HepG2 (cell line): Measurements from ENCODE around the gene OR2A2. TPM values are rescaled to one million over a fixed set of nuclear protein-coding genes. Genes with fewer than 3 reads are reported as not detected.

ENCODE experiments used
- ATAC-seq: fragments of 200-7000 bp; cut with Tn5 transposase; 3 replicates; pipeline ENCODE4 v1.9.1; 2020; ENCODE audit warnings: mild to moderate bottlenecking, moderate library complexity
- BruUV-seq: library from RNA; stranded (reverse); fragments of 400-500 nt; replicated peaks from 2 replicates; lab custom pipeline; 2021; lab: Mats Ljungman, UMichigan
- CTCF ChIA-PET: fragments of 300-600 bp; formaldehyde crosslinking; extraction: SDS; loops from one replicate; lab custom pipeline; 2021; ENCODE audit warnings: low total read pairs, inconsistent platforms, low intra/inter-chr PET ratio; lab: Yijun Ruan, JAX
- POLR2A ChIA-PET: fragments of 350-600 bp; sonication (Branson Sonifier 250); formaldehyde crosslinking; loops from one replicate; lab custom pipeline; 2020; ENCODE audit warnings: antibody characterized with exemption, inconsistent platforms; lab: Yijun Ruan, JAX
- DNase-seq: peaks from one replicate; pipeline ENCODE4 v3.0.0-alpha.2; 2015; ENCODE audit warnings: low spot score
- FAIRE-seq: peaks from 3 replicates; lab custom pipeline; 2011; peaks lifted over from hg19 to GRCh38; lab: Jason Lieb, UNC
- H2AFZ ChIP-seq: one replicate; pipeline ENCODE4 v1.6.1; 2011; ENCODE audit warnings: low read length, inconsistent platforms
- H3K27ac ChIP-seq: fragments of 300-600 bp; 3 replicates; pipeline ENCODE4 v1.8.0; 2011; ENCODE audit warnings: mixed run types, mild to moderate bottlenecking, mixed read lengths, low read length, inconsistent platforms; ENCODE audit not compliant: insufficient read depth; ENCODE audit errors: extremely low read length
- H3K27me3 ChIP-seq, 2 experiments: fragments of 200-600 bp in 1 of 2; 2 replicates in 1 of 2; 3 replicates in 1 of 2; pipeline versions ENCODE4 v1.6.0 to v1.8.0; 2011; ENCODE audit warnings: low read length in 2 of 2, mild to moderate bottlenecking in 2 of 2, moderate library complexity in 2 of 2, inconsistent platforms in 1 of 2; ENCODE audit not compliant: insufficient read depth in 2 of 2, control insufficient read depth in 1 of 2
- H3K36me3 ChIP-seq, 2 experiments: fragments of 200-600 bp in 1 of 2; replicated peaks in 1 of 2; 2 replicates in 1 of 2; 3 replicates in 1 of 2; pipeline versions ENCODE4 v1.5.1 to v1.8.0; 2011; ENCODE audit warnings: low read length in 2 of 2, inconsistent platforms in 1 of 2; ENCODE audit not compliant: insufficient read depth in 2 of 2, control insufficient read depth in 1 of 2
- H3K4me1 ChIP-seq: 2 replicates; pipeline ENCODE4 v1.5.1; 2012; ENCODE audit warnings: low read length, inconsistent platforms; ENCODE audit not compliant: insufficient read depth
- H3K4me2 ChIP-seq: 2 replicates; pipeline ENCODE4 v1.6.0; 2011; ENCODE audit warnings: low read depth, low read length, inconsistent platforms
- H3K4me3 ChIP-seq, 3 experiments: fragments of 200-600 bp in 1 of 3; sonication (generic), shearing (Covaris generic) in 1 of 3; replicated peaks in 1 of 3; 2 replicates each; pipeline ENCODE4 v1.5.1; 2011 to 2016; ENCODE audit warnings: low read length in 3 of 3, inconsistent platforms in 2 of 3, low read depth in 2 of 3, mild to moderate bottlenecking in 2 of 3, control low read depth in 1 of 3, mixed read lengths in 1 of 3; ENCODE audit not compliant: insufficient read depth in 1 of 3
- H3K79me2 ChIP-seq: one replicate; pipeline ENCODE4 v1.6.1; 2011; ENCODE audit warnings: low read length, inconsistent platforms; ENCODE audit not compliant: insufficient read depth
- H3K9ac ChIP-seq: 2 replicates; pipeline ENCODE4 v1.6.0; 2011; ENCODE audit warnings: mild to moderate bottlenecking, low read depth, low read length, inconsistent platforms; ENCODE audit not compliant: insufficient read depth
- H3K9me3 ChIP-seq: 2 replicates; pipeline ENCODE4 v1.5.1; 2012; ENCODE audit warnings: mild to moderate bottlenecking, low read length
- H4K20me1 ChIP-seq: 2 replicates; pipeline ENCODE4 v1.6.0; 2011; ENCODE audit warnings: inconsistent platforms, mild to moderate bottlenecking, low read length, moderate library complexity; ENCODE audit not compliant: insufficient read depth
- ARNT2 ChIP-seq: sonication (generic); formaldehyde crosslinking; IDR thresholded peaks from 2 replicates; pipeline ENCODE4 v1.8.0; 2022; ENCODE audit warnings: mild to moderate bottlenecking, low read depth, missing genetic modification reagents, moderate library complexity
- IKZF4 ChIP-seq: sonication (generic); formaldehyde crosslinking; IDR thresholded peaks from 2 replicates; pipeline ENCODE4 v1.5.1; 2020; ENCODE audit warnings: borderline replicate concordance, mild to moderate bottlenecking, low read depth, missing genetic modification reagents; ENCODE audit errors: not compliant biosample characterization
- JUN ChIP-seq: sonication (generic); formaldehyde crosslinking; IDR thresholded peaks from 2 replicates; pipeline ENCODE4 v1.4.0; 2020; ENCODE audit warnings: mild to moderate bottlenecking, missing genetic modification reagents
- MTA3 ChIP-seq: sonication (generic); formaldehyde crosslinking; IDR thresholded peaks from 2 replicates; pipeline ENCODE4 v1.4.0; 2020; ENCODE audit warnings: missing genetic modification reagents
- TBP ChIP-seq: sonication (generic); formaldehyde crosslinking; IDR thresholded peaks from 2 replicates; pipeline ENCODE4 v1.5.0; 2020; ENCODE audit warnings: missing genetic modification reagents
- WIZ ChIP-seq: sonication (generic); formaldehyde crosslinking; IDR thresholded peaks from 2 replicates; pipeline ENCODE4 v1.5.1; 2020; ENCODE audit warnings: mild to moderate bottlenecking, missing genetic modification reagents
- ZC3H13 ChIP-seq: sonication (generic); formaldehyde crosslinking; IDR thresholded peaks from 2 replicates; pipeline ENCODE4 v1.8.1; 2023; ENCODE audit warnings: mild to moderate bottlenecking, missing genetic modification reagents, moderate library complexity
- ZNF781 ChIP-seq: sonication (generic); formaldehyde crosslinking; IDR thresholded peaks from 2 replicates; pipeline ENCODE4 v1.5.1; 2020; ENCODE audit warnings: borderline replicate concordance, mild to moderate bottlenecking, missing genetic modification reagents; ENCODE audit errors: not compliant biosample characterization
- ZSCAN21 ChIP-seq: sonication (generic); formaldehyde crosslinking; IDR thresholded peaks from 2 replicates; pipeline ENCODE4 v1.8.0; 2022; ENCODE audit warnings: mild to moderate bottlenecking, missing genetic modification reagents, moderate library complexity, borderline replicate concordance
- WGBS: methylation state at CpG from one replicate; pipeline ENCODE4 v1.1.6; 2017; ENCODE audit warnings: low lambda C conversion rate; 5-methylcytosine and 5-hydroxymethylcytosine counted together
- in situ Hi-C: cut with HindIII; loops from 2 replicates; pipeline ENCODE4 v1.10.0; 2017; ENCODE audit warnings: low pct_unique_long_range_greater_than_20kb; ENCODE audit not compliant: extremely low pct_ligation_motif_present
- intact Hi-C: fragments of 100-400 bp; cut with micrococcal nuclease; formaldehyde crosslinking; loops from one replicate; pipeline ENCODE4 v1.10.0; 2022; ENCODE audit not compliant: unreplicated experiment
- polyA plus RNA-seq, 8 experiments: library from polyadenylated mRNA; depleted of rRNA in 3 of 8; stranded (reverse) in 7 of 8; unstranded in 1 of 8; fragments of >200 nt; fragmentation: Illumina TruSeq in 4 of 8; extraction: Trizol in 4 of 8; gene quantifications; 2 replicates each; pipeline versions ENCODE4 v1.2.1 to v1.2.3, GENCODE V29; 2011 to 2016; ENCODE audit warnings: low read depth in 4 of 8, missing spikeins in 1 of 8, mixed read lengths in 1 of 8; ENCODE audit not compliant: insufficient read depth in 1 of 8
- total RNA-seq, 5 experiments: library from RNA; depleted of rRNA; stranded (reverse); fragments of >200 nt; fragmentation: Illumina TruSeq; extraction: Trizol; gene quantifications; 2 replicates each; pipeline ENCODE4 v1.2.3, GENCODE V29; 2016; ENCODE audit warnings: low read depth in 1 of 5
- TF ChIP-seq, protein P1 (sequence below): sonication (generic); formaldehyde crosslinking; IDR thresholded peaks from 2 replicates; pipeline ENCODE4 v1.4.0; 2020; ENCODE audit warnings: mild to moderate bottlenecking, missing genetic modification reagents

The OR2A2 gene
- total and polyA plus RNA-seq, 2 of the 13 experiments (the other 11 are each of a cell fraction or from before 2014, with no cell fraction given): not detected

DNA sequence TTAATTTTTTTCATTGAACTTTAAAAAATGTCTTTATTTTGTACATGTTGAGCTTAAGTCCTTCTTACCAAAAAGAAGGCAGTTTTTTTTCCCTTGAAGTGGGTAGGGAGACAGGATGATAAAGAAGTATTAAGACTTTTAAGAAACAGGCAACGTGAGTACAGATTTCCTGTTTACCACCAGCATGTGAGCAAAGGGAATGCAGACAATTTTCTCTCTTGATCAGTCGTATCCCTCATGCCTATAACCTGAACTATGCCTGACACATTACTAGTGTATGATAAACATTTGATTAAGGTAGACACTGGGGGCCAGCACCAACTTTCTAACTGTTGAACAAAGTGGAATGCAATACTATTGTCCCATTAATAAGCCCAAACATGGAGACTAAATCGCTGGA lies 8.8 kb upstream of the OR2A2 start:
- Histone ChIP-seq H3K36me3 (no peaks in the 10 kb centered on the region), H3K9me3 (no peaks in the 10 kb centered on the region), H3K4me2 (no peak overlapping the region), H3K4me1 (no peaks in the 10 kb centered on the region), H3K4me3 (no peak overlapping the region), H3K9ac (no peak overlapping the region), H4K20me1 (no peaks in the 10 kb centered on the region), H3K27me3 (no peaks in the 10 kb centered on the region), H3K27ac (no peak overlapping the region), H2AFZ (no peak overlapping the region), H3K79me2 (no peaks in the 10 kb centered on the region)
- WGBS: 0% methylated on average over 3 of the region's 3 CpGs
- intact Hi-C loops (no loop called here), in situ Hi-C loops (no loop called here)
- TF ChIP-seq ZSCAN21 (CRISPR knock-in tag) (no peak), ARNT2 (CRISPR knock-in tag) (no peak), TBP (CRISPR knock-in tag) (no peak)
- ATAC-seq: no peak
- POLR2A ChIA-PET: no interaction called here
- no peak for FAIRE-seq
- BruUV-seq: no TSS peak
- CTCF ChIA-PET: no interaction called here
- no peak for DNase-seq

DNA sequence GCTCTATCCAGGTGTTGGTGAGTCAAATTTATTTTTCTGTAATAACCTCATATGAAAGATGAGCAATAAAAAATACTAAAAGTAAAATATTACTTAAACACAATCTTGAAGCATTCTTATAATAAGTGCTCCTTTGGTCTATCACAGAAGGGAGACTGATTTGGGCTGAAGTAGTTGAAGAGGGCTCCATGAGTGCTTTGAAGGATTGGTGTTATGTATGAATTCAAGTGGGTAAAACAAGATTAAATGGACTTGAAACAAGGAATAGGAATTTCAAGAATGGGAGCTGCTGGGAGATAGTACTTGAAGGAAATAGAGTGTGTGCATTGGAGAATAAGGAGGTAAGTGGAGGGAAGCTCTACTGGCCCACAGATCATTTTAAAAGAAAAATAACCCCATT lies 7.3 kb upstream of the OR2A2 start:
- Histone ChIP-seq H3K79me2 (no peaks in the 10 kb centered on the region), H3K4me2 (no peak overlapping the region), H3K4me3 (no peak overlapping the region), H3K27me3 (no peaks in the 10 kb centered on the region), H3K9ac (no peak overlapping the region), H4K20me1 (no peaks in the 10 kb centered on the region), H3K36me3 (no peaks in the 10 kb centered on the region), H3K27ac (no peak overlapping the region), H3K4me1 (no peaks in the 10 kb centered on the region), H2AFZ (no peak overlapping the region), H3K9me3 (no peaks in the 10 kb centered on the region)
- intact Hi-C loops (no loop called here), in situ Hi-C loops (no loop called here)
- ATAC-seq: no peak
- CTCF ChIA-PET: no interaction called here
- FAIRE-seq: no peak
- TF ChIP-seq MTA3 (CRISPR knock-in tag): no peak
- TF ChIP-seq JUN (CRISPR knock-in tag): no peak
- no peak for TF ChIP-seq ZC3H13
- no peak for TF ChIP-seq ZNF781 (CRISPR knock-in tag)
- TF ChIP-seq, protein P1, sequence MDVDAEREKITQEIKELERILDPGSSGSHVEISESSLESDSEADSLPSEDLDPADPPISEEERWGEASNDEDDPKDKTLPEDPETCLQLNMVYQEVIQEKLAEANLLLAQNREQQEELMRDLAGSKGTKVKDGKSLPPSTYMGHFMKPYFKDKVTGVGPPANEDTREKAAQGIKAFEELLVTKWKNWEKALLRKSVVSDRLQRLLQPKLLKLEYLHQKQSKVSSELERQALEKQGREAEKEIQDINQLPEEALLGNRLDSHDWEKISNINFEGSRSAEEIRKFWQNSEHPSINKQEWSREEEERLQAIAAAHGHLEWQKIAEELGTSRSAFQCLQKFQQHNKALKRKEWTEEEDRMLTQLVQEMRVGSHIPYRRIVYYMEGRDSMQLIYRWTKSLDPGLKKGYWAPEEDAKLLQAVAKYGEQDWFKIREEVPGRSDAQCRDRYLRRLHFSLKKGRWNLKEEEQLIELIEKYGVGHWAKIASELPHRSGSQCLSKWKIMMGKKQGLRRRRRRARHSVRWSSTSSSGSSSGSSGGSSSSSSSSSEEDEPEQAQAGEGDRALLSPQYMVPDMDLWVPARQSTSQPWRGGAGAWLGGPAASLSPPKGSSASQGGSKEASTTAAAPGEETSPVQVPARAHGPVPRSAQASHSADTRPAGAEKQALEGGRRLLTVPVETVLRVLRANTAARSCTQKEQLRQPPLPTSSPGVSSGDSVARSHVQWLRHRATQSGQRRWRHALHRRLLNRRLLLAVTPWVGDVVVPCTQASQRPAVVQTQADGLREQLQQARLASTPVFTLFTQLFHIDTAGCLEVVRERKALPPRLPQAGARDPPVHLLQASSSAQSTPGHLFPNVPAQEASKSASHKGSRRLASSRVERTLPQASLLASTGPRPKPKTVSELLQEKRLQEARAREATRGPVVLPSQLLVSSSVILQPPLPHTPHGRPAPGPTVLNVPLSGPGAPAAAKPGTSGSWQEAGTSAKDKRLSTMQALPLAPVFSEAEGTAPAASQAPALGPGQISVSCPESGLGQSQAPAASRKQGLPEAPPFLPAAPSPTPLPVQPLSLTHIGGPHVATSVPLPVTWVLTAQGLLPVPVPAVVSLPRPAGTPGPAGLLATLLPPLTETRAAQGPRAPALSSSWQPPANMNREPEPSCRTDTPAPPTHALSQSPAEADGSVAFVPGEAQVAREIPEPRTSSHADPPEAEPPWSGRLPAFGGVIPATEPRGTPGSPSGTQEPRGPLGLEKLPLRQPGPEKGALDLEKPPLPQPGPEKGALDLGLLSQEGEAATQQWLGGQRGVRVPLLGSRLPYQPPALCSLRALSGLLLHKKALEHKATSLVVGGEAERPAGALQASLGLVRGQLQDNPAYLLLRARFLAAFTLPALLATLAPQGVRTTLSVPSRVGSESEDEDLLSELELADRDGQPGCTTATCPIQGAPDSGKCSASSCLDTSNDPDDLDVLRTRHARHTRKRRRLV (CRISPR knock-in tag): no peak
- no peak for TF ChIP-seq IKZF4 (CRISPR knock-in tag)
- no peak for TF ChIP-seq WIZ (CRISPR knock-in tag)
- POLR2A ChIA-PET: no interaction called here
- DNase-seq: no peak
- no TSS peak for BruUV-seq
